Measurements from ENCODE around the gene OIP5. TPM values are rescaled to one million over a fixed set of nuclear protein-coding genes. Genes with fewer than 3 reads are reported as not detected.
"Not testable (repeated sequence)": the region's sequence is repeated elsewhere in the genome, so short reads cannot be mapped to it uniquely, and the experiment has no call there.

The OIP5 gene
- total and polyA plus RNA-seq, 9 donors, result 3.1 to 5.6 (median 4.1) TPM

DNA sequence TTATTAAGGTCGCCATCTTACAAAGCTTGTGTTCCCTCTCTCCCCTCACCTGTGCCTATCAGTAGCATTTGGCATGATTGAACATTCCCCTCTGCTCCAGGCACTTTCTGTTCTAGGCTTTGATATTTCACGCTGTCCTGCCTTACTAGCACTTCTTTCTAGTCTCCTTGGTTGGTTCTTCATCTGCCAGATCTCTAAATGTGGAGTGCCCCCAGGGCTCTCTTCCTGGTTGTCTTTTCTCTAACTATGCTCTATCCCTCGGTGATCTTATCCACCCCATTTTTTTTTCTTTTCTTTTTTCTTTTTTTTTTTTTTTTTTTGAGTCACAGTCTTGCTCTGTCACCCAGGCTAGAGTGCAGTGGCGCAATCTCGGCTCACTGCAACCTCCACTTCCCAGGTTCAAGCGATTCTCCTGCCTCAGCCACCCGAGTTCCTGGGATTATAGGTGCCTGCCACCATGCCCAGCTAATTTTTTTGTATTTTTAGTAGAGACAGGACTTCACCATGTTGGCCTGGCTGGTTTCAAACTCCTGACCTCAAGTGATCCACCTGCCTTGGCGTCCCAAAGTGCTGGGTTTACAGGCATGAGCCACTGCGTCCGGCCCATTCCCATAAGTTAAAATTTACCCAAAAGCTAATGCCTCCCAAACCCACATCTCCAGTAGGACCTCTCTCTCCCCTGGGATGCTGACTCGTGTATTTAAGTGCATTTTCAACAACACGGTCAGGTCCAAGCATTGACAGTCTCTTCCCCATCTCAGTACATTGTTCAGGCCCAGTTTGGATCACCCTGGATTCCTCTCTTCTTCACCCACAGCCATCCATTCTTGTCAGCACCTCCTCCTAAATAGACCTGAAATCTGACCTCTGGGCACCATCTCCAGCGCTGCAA is 5.5 kb upstream of the OIP5 start:
- Histone ChIP-seq H3K4me3 (ENCODE audit: low read length) (no peak overlapping the region), H3K4me1 (ENCODE audit: control insufficient read depth, insufficient read depth, low read length) (peaks cover 7% of the 10 kb centered on the region), H3K27ac (ENCODE audit: low read length) (no peak overlapping the region), H3K36me3 (ENCODE audit: control insufficient read depth, insufficient read depth, low read length) (peaks cover 31% of the 10 kb centered on the region), H3K27me3 (ENCODE audit: control insufficient read depth, insufficient read depth, low read length) (no peaks in the 10 kb centered on the region), H3K9me3 (replicated peaks; ENCODE audit: control insufficient read depth, low read depth, low read length) (no peaks in the 10 kb centered on the region)
- DNase-seq, result no peak
- 73% methylated on average over 7 of the region's 13 CpGs for WGBS (ENCODE audit: insufficient coverage)

DNA sequence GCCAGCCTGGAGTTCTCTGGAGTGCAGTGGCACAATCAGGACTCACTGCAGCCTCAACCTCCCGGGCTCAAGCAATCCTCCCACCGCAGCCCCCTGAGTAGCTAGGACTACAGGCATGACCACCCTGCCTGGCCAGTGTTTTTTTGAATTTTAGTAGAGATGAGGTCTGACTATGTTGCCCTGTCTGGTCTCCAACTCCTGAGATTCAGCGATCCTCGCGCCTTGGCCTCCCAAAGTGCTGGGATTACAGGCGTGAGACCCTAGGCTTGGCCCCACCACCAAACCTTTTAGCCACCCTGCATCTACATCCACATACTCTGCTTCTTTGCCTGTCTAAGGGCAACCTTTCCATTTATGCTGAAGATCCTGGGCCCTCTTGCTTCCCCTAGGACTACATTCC is 4.7 kb upstream of the OIP5 start:
- H3K4me3 ChIP-seq (ENCODE audit: low read length), result no peak overlapping the region
- WGBS (ENCODE audit: insufficient coverage), result 100% methylated on average over 4 of the region's 6 CpGs
- H3K27me3 ChIP-seq (ENCODE audit: control insufficient read depth, insufficient read depth, low read length), result no peaks in the 10 kb centered on the region
- H3K27ac ChIP-seq (ENCODE audit: low read length), result no peak overlapping the region
- H3K9me3 ChIP-seq (replicated peaks; ENCODE audit: control insufficient read depth, low read depth, low read length), result no peaks in the 10 kb centered on the region
- H3K36me3 ChIP-seq (ENCODE audit: control insufficient read depth, insufficient read depth, low read length), result peaks cover 24% of the 10 kb centered on the region
- H3K4me1 ChIP-seq (ENCODE audit: control insufficient read depth, insufficient read depth, low read length), result peaks cover 7% of the 10 kb centered on the region
- no peak for DNase-seq

- Histone ChIP-seq H3K4me1 (ENCODE audit: control insufficient read depth, insufficient read depth, low read length) (peaks cover 11% of the 10 kb centered on the region), H3K27me3 (ENCODE audit: control insufficient read depth, insufficient read depth, low read length) (no peaks in the 10 kb centered on the region), H3K9me3 (replicated peaks; ENCODE audit: control insufficient read depth, low read depth, low read length) (no peaks in the 10 kb centered on the region), H3K27ac (ENCODE audit: low read length) (no peak overlapping the region), H3K4me3 (ENCODE audit: low read length) (no peak overlapping the region), H3K36me3 (ENCODE audit: control insufficient read depth, insufficient read depth, low read length) (peaks cover 19% of the 10 kb centered on the region)
- no peak for DNase-seq
- 100% methylated on average over 2 of the region's 4 CpGs for WGBS (ENCODE audit: insufficient coverage)
Measured at GRCh38 chr15:41336549-41336948, 4.2 kb upstream of the OIP5 start.

DNA sequence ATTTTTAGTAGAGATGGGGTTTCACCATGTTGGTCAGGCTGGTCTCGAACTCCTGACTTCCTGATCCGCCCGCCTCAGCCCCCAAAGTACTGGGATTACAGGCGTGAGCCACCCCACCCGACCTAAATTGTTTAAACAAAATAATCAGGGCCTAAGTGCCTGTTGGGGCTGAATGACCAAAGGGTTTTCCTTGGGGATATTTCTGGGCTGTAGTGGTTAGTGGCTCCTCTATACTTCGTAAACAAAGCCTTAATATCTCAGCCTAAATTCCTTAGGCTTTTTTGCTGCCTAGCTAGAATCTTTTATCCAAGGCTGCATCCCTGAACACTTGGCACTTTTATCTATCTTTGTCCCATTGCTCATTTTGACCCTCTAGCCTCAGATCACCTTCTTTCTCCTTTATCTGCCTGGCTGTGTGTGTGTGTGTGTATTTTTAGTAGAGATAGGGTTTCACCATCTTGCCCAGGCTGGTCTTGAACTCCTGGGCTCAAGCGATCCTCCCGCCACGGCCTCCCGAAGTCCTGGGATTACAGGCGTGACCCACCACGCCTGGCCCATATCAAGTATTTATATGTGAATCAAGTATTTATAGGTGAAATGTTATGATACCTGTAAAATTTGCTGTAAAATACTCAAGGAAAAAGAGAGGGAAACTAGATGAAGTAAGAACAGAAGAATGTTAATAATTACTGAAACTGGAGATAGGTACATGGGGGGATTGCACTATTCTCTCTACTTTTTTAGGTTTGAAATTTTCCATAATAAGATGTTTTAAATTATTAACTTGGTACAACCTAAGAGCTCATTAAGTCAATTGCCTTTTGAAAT is 2.1 kb upstream of the OIP5 start:
- 88% methylated on average over 3 of the region's 12 CpGs for WGBS (ENCODE audit: insufficient coverage)
- H3K36me3 ChIP-seq (ENCODE audit: control insufficient read depth, insufficient read depth, low read length), result peaks cover 7% of the 10 kb centered on the region
- H3K4me3 ChIP-seq (ENCODE audit: low read length), result no peak overlapping the region
- H3K27ac ChIP-seq (ENCODE audit: low read length), result no peak overlapping the region
- peaks cover 12% of the 10 kb centered on the region for H3K4me1 ChIP-seq (ENCODE audit: control insufficient read depth, insufficient read depth, low read length)
- H3K9me3 ChIP-seq (replicated peaks; ENCODE audit: control insufficient read depth, low read depth, low read length), result no peaks in the 10 kb centered on the region
- DNase-seq, result no peak
- H3K27me3 ChIP-seq (ENCODE audit: control insufficient read depth, insufficient read depth, low read length), result no peaks in the 10 kb centered on the region

DNA sequence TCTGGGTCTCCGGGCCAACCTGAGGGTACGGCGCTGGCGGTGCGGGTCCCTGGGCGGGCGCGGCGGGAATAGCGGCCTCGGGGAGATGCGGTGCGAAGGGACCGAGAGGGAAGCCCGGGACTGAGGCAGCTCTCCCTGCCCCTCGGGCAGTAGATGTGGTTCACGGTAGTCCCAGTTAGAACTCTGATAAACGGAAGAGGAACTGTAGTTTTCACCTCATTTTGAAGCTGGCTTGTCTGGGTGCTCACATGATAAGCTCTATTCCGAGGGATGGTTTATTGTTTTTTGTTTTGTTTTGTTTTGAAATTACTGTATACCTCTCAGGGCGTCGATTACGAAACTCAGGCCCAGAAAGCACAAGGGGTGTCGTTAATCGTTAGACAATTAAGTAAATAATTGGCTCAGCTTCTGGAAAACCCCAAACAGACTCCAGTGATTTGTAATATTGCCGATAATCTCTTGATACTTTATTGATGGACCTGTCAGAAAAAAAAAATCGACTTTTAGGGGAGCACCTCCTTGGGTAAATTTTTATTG is 703 bp upstream of the OIP5 start:
- Histone ChIP-seq H3K9me3 (replicated peaks; ENCODE audit: control insufficient read depth, low read depth, low read length) (no peaks in the 10 kb centered on the region), H3K4me1 (ENCODE audit: control insufficient read depth, insufficient read depth, low read length) (peaks cover 12% of the 10 kb centered on the region), H3K27me3 (ENCODE audit: control insufficient read depth, insufficient read depth, low read length) (no peaks in the 10 kb centered on the region), H3K27ac (ENCODE audit: low read length) (peak overlapping the region; percentile 92), H3K4me3 (ENCODE audit: low read length) (peak overlapping the region; percentile 98), H3K36me3 (ENCODE audit: control insufficient read depth, insufficient read depth, low read length) (peaks cover 7% of the 10 kb centered on the region)
- no peak for DNase-seq
- WGBS (ENCODE audit: insufficient coverage), result under 1% methylated on average over 18 of the region's 26 CpGs

- peak overlapping the region; percentile 98 for H3K4me3 ChIP-seq (ENCODE audit: low read length)
- H3K9me3 ChIP-seq (replicated peaks; ENCODE audit: control insufficient read depth, low read depth, low read length), result no peaks in the 10 kb centered on the region
- 4% methylated on average over 13 of the region's 14 CpGs for WGBS (ENCODE audit: insufficient coverage)
- peaks cover 2% of the 10 kb centered on the region for H3K36me3 ChIP-seq (ENCODE audit: control insufficient read depth, insufficient read depth, low read length)
- DNase-seq, result no peak
- peaks cover 12% of the 10 kb centered on the region for H3K4me1 ChIP-seq (ENCODE audit: control insufficient read depth, insufficient read depth, low read length)
- H3K27me3 ChIP-seq (ENCODE audit: control insufficient read depth, insufficient read depth, low read length), result no peaks in the 10 kb centered on the region
- peak overlapping the region; percentile 74 for H3K27ac ChIP-seq (ENCODE audit: low read length)
Measured at GRCh38 chr15:41331833-41332193, 578 bp downstream of the OIP5 start.

DNA sequence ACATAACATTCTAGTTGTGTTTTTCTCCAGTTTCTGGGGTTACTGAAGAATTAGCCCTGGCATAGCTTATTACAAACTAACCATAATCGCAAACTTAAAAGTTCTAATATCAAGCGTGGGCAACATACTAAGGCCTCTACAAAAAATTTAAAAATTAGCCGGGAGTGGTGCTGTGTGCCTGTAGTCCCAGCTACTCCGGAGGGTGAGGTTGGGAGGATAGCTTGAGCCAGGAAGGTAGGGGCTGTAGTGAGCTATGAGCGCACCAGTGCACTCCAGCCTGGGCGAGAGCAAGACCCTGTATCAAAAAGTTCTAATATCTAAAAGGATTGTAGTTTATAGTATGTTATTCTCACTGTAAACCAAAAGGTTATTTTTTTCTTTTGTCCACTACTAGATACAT is 1.1 kb downstream of the OIP5 start:
- H3K27me3 ChIP-seq (ENCODE audit: control insufficient read depth, insufficient read depth, low read length), result no peaks in the 10 kb centered on the region
- H3K27ac ChIP-seq (ENCODE audit: low read length), result no peak overlapping the region
- H3K9me3 ChIP-seq (replicated peaks; ENCODE audit: control insufficient read depth, low read depth, low read length), result no peaks in the 10 kb centered on the region
- 35% methylated on average over 2 of the region's 6 CpGs for WGBS (ENCODE audit: insufficient coverage)
- no peak overlapping the region for H3K4me3 ChIP-seq (ENCODE audit: low read length)
- H3K4me1 ChIP-seq (ENCODE audit: control insufficient read depth, insufficient read depth, low read length), result peaks cover 12% of the 10 kb centered on the region
- peaks cover under 1% of the 10 kb centered on the region for H3K36me3 ChIP-seq (ENCODE audit: control insufficient read depth, insufficient read depth, low read length)
- no peak for DNase-seq

- DNase-seq, result no peak
- Histone ChIP-seq H3K4me1 (ENCODE audit: control insufficient read depth, insufficient read depth, low read length) (no peaks in the 10 kb centered on the region), H3K4me3 (ENCODE audit: low read length) (no peak overlapping the region), H3K36me3 (ENCODE audit: control insufficient read depth, insufficient read depth, low read length) (no peaks in the 10 kb centered on the region), H3K9me3 (replicated peaks; ENCODE audit: control insufficient read depth, low read depth, low read length) (no peaks in the 10 kb centered on the region), H3K27me3 (ENCODE audit: control insufficient read depth, insufficient read depth, low read length) (no peaks in the 10 kb centered on the region), H3K27ac (ENCODE audit: low read length) (no peak overlapping the region)
- 80% methylated on average over 1 of the region's 1 CpG for WGBS (ENCODE audit: insufficient coverage)
Measured at GRCh38 chr15:41323611-41324010, 8.8 kb downstream of the OIP5 start.

DNA sequence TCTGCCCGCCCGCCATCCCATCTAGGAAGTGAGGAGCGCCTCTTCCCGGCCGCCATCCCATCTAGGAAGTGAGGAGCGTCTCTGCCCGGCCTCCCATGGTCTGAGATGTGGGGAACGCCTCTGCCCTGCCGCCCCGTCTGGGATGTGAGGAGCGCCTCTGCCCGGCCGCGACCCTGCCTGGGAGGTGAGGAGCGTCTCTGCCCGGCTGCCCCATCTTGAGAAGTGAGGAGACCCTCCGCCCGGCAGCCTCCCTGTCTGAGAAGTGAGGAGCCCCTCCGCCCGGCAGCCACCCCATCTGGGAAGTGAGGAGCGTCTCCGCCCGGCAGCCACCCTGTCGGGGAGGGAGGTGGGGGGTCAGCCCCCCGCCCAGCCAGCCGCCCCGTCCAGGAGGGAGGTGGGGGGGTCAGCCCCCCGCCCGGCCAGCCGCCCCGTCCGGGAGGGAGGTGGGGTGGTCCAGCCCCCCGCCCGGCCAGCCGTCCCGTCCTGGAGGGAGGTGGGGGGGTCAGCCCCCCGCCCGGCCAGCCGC is 11.5 kb downstream of the OIP5 start:
- DNase-seq; H3K36me3 ChIP-seq (ENCODE audit: control insufficient read depth, insufficient read depth, low read length); H3K4me3 ChIP-seq (ENCODE audit: low read length); H3K4me1 ChIP-seq (ENCODE audit: control insufficient read depth, insufficient read depth, low read length); H3K27me3 ChIP-seq (ENCODE audit: control insufficient read depth, insufficient read depth, low read length); H3K9me3 ChIP-seq (replicated peaks; ENCODE audit: control insufficient read depth, low read depth, low read length); H3K27ac ChIP-seq (ENCODE audit: low read length): not testable (repeated sequence)
- WGBS (ENCODE audit: insufficient coverage), result 95% methylated on average over 18 of the region's 39 CpGs

Data from muscle of leg (tissue), 11 donors.